Endothelial cell of umbilical vein (primary cell): ENCODE measurements around the gene JPH3. TPM values are rescaled to one million over a fixed set of nuclear protein-coding genes. Genes with fewer than 3 reads are reported as not detected.

ENCODE experiments used
- BruUV-seq: library from RNA; stranded (reverse); fragments of 400-500 nt; replicated peaks from 2 replicates; lab custom pipeline; 2021; lab: Mats Ljungman, UMichigan
- CTCF ChIA-PET: fragments of 300-600, 350-600 bp; sonication (Branson Sonifier 250); formaldehyde crosslinking; loops from one replicate; lab custom pipeline; 2021; ENCODE audit warnings: antibody characterized with exemption, inconsistent platforms; lab: Charles Lee
- POLR2A ChIA-PET: fragments of 300-600, 350-600 bp; sonication (Branson Sonifier 250); formaldehyde crosslinking; loops from one replicate; lab custom pipeline; 2021; ENCODE audit warnings: antibody characterized with exemption, inconsistent platforms; lab: Charles Lee
- DNase-seq: peaks from one replicate; pipeline ENCODE4 v3.0.0-alpha.2; 2011; ENCODE audit warnings: low read depth, low spot score
- FAIRE-seq: peaks from 2 replicates; lab custom pipeline; 2011; peaks lifted over from hg19 to GRCh38; lab: Jason Lieb, UNC
- H2AFZ ChIP-seq: 2 replicates; pipeline ENCODE4 v1.6.0; 2012; ENCODE audit warnings: low read depth, low read length, control low read depth, inconsistent platforms
- H3K27ac ChIP-seq: 2 replicates; pipeline ENCODE4 v1.5.1; 2011; ENCODE audit warnings: low read depth, mild to moderate bottlenecking, control low read depth, low read length, moderate library complexity; ENCODE audit not compliant: insufficient read depth
- H3K27me3 ChIP-seq, 2 experiments: 2 replicates each; pipeline versions ENCODE4 v1.6.0 to v1.6.1; 2011; ENCODE audit warnings: low read length in 2 of 2, mixed read lengths in 1 of 2; ENCODE audit not compliant: control insufficient read depth in 2 of 2, insufficient read depth in 2 of 2
- H3K36me3 ChIP-seq, 2 experiments: 2 replicates in 1 of 2; 3 replicates in 1 of 2; pipeline ENCODE4 v1.5.1; 2011; ENCODE audit warnings: low read length in 2 of 2, mild to moderate bottlenecking in 1 of 2, moderate library complexity in 1 of 2; ENCODE audit not compliant: control insufficient read depth in 2 of 2, insufficient read depth in 2 of 2; ENCODE audit errors: extremely low read depth in 1 of 2
- H3K4me1 ChIP-seq: 3 replicates; pipeline ENCODE4 v1.5.1; 2011; ENCODE audit warnings: mild to moderate bottlenecking, low read length; ENCODE audit not compliant: control insufficient read depth, insufficient read depth; ENCODE audit errors: extremely low read depth
- H3K4me2 ChIP-seq: 2 replicates; pipeline ENCODE4 v1.6.1; 2011; ENCODE audit warnings: low read length, control low read depth, mixed read lengths; ENCODE audit not compliant: insufficient read depth
- H3K4me3 ChIP-seq, 3 experiments: fragments of 200-600 bp in 1 of 3; sonication (generic), shearing (Covaris generic) in 1 of 3; replicated peaks in 1 of 3; 2 replicates each; pipeline ENCODE4 v1.5.1; 2011 to 2016; ENCODE audit warnings: control low read depth in 3 of 3, low read length in 3 of 3, mild to moderate bottlenecking in 2 of 3, inconsistent platforms in 1 of 3, low read depth in 1 of 3, moderate library complexity in 1 of 3; ENCODE audit not compliant: insufficient read depth in 1 of 3
- H3K79me2 ChIP-seq: 2 replicates; pipeline ENCODE4 v1.6.0; 2012; ENCODE audit warnings: low read length, inconsistent platforms; ENCODE audit not compliant: control insufficient read depth, insufficient read depth
- H3K9ac ChIP-seq: replicated peaks from 2 replicates; pipeline ENCODE3; 2011; ENCODE audit warnings: low read length, control low read depth; ENCODE audit not compliant: insufficient read depth; ENCODE audit errors: extremely low read depth
- H3K9me1 ChIP-seq: replicated peaks from 3 replicates; pipeline ENCODE4 v1.6.0; 2011; ENCODE audit warnings: mild to moderate bottlenecking, low read length; ENCODE audit not compliant: control insufficient read depth, insufficient read depth; ENCODE audit errors: extremely low read depth
- H3K9me3 ChIP-seq: replicated peaks from 2 replicates; pipeline ENCODE4 v1.5.1; 2012; ENCODE audit warnings: low read length, inconsistent platforms; ENCODE audit not compliant: control insufficient read depth, insufficient read depth
- H4K20me1 ChIP-seq: replicated peaks from 2 replicates; pipeline ENCODE3; 2011; ENCODE audit warnings: mild to moderate bottlenecking, low read length; ENCODE audit not compliant: control insufficient read depth, insufficient read depth; ENCODE audit errors: extremely low read depth
- CTCF ChIP-seq, 2 donors: IDR thresholded peaks; 1 replicate in 1 of 2; 2 replicates in 1 of 2; pipeline ENCODE4 v1.5.1; 2011; ENCODE audit warnings: low read length in 2 of 2, mild to moderate bottlenecking in 2 of 2, moderate library complexity in 2 of 2, control low read depth in 1 of 2, inconsistent platforms in 1 of 2, low read depth in 1 of 2; ENCODE audit not compliant: insufficient read depth in 1 of 2; ENCODE audit errors: extremely low read depth in 1 of 2
- EZH2 ChIP-seq: IDR thresholded peaks from 2 replicates; pipeline ENCODE4 v1.6.1; 2012; ENCODE audit warnings: borderline replicate concordance, low read depth, mild to moderate bottlenecking, moderate library complexity, low read length, inconsistent platforms; ENCODE audit not compliant: severe bottlenecking
- GATA2 ChIP-seq: IDR thresholded peaks from 2 replicates; pipeline ENCODE4 v1.7.0; 2011; ENCODE audit warnings: low read depth, mild to moderate bottlenecking, moderate library complexity, mixed read lengths, low read length; ENCODE audit not compliant: insufficient read length, insufficient read depth
- JUN ChIP-seq: IDR thresholded peaks from 2 replicates; pipeline ENCODE4 v1.6.1; 2011; ENCODE audit warnings: borderline replicate concordance, low read depth; ENCODE audit not compliant: insufficient read length, insufficient read depth
- MAX ChIP-seq: IDR thresholded peaks from 2 replicates; pipeline ENCODE4 v1.6.1; 2011; ENCODE audit not compliant: insufficient read depth, insufficient read length
- MYC ChIP-seq: IDR thresholded peaks from one replicate; pipeline ENCODE4 v1.6.1; 2011; ENCODE audit warnings: mild to moderate bottlenecking, low read depth, low read length
- POLR2A ChIP-seq: IDR thresholded peaks from 2 replicates; pipeline ENCODE4 v1.6.1; 2012; ENCODE audit warnings: low read depth, mild to moderate bottlenecking, control low read depth, low read length
- POLR2AphosphoS5 ChIP-seq: IDR thresholded peaks from 2 replicates; pipeline ENCODE4 v1.6.1; 2012; ENCODE audit warnings: low read depth, mild to moderate bottlenecking, control low read depth, low read length, moderate library complexity; ENCODE audit not compliant: insufficient read depth
- dilution Hi-C: fragments of 300-500 bp; cut with MboI; formaldehyde crosslinking; loops from one replicate; pipeline ENCODE4 v1.15.0; 2019; ENCODE audit warnings: low sequenced_read_pairs; ENCODE audit not compliant: extremely low pct_ligation_motif_present
- intact Hi-C: fragments of 100-400 bp; cut with micrococcal nuclease; formaldehyde crosslinking; loops from one replicate; pipeline ENCODE4 v1.10.0; 2022
- polyA plus RNA-seq, 4 experiments: library from polyadenylated mRNA; depleted of rRNA in 3 of 4; stranded (reverse) in 3 of 4; unstranded in 1 of 4; fragments of >200 nt; gene quantifications; 2 replicates each; pipeline versions ENCODE4 v1.2.1 to v1.2.3, GENCODE V29; 2011 to 2012; ENCODE audit warnings: missing spikeins in 1 of 4
- total RNA-seq: library from RNA; stranded (reverse); gene quantifications from 2 replicates; pipeline ENCODE4 v1.2.3, GENCODE V29; 2021

JPH3 gene
- total and polyA plus RNA-seq, 2 donors (not counting 3 experiments of a cell fraction or from before 2014, with no cell fraction given): 0.22 to 0.30 TPM

- no peaks in the 10 kb centered on the region for H3K9me1 ChIP-seq
- TF ChIP-seq EZH2 (no peak), GATA2 (no peak), POLR2AphosphoS5 (no peak), CTCF (IDR thresholded peaks at IDR 0.05; ENCODE audit: extremely low read depth in 1 of 2, insufficient read depth in 1 of 2, low read depth in 1 of 2, low read length in 2 of 2) (no peak), JUN (no peak), MYC (no peak), POLR2A (no peak), MAX (no peak)
- no peaks in the 10 kb centered on the region for H3K9me3 ChIP-seq
- FAIRE-seq: no peak
- ChIA-PET CTCF (interaction anchor here (1.5 to 1.7 kb wide), 2 partner anchors 40 to 173 kb away, joined by 3 to 6 read pairs; no protein-coding TSS in a partner anchor), POLR2A (no interaction called here)
- no peaks in the 10 kb centered on the region for H3K4me1 ChIP-seq
- H3K27ac ChIP-seq: no peak overlapping the region
- intact Hi-C loops: no loop called here
- no peaks in the 10 kb centered on the region for H4K20me1 ChIP-seq
- DNase-seq: no peak
- no peaks in the 10 kb centered on the region for H3K79me2 ChIP-seq
- H3K9ac ChIP-seq: no peak overlapping the region
- H3K36me3 ChIP-seq: no peaks in the 10 kb centered on the region
- no TSS peak for BruUV-seq
- no peak overlapping the region for H3K4me3 ChIP-seq
- no peak overlapping the region for H2AFZ ChIP-seq
- H3K4me2 ChIP-seq: no peak overlapping the region
- dilution Hi-C loops: no loop called here
- H3K27me3 ChIP-seq: peaks cover 16 to 20% of the 10 kb centered on the region in 2 experiments
These were observed 6.6 kb upstream of the JPH3 start for GRCh38 chr16:87595712-87596111.
